Measurements from ENCODE around the gene ATPAF1.

ATPAF1 gene

DNA sequence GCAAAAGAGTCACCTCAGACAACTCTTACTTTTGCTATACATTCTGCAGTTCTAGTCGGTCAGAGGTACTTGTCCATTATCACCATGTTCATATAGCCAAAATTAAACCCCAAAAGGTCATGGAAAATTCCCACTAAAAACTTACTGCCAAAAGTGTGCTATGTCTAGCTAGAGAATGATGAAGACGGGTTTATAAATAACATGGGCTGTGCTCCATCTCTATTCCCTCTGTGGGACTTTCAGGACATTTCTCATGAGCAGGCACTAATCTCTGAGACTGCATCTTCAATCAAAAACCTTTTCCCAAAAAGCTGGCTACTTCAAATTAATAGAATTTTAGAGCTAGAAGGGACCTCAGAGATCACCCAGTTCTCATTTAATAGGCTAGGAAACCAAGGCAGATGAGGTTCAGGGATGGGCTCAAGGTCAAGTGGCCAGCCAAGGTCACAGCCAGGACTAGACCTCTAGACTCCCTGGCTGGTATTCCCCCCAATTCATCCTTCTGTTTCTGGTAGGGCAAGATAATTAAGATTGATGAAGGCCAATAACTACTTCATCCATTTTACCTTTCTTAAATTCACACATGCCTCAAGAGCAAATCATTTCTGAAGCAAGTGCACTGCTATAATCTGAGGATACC is 30.6 kb downstream of the ATPAF1 start:
- Histone ChIP-seq H3K9me3 (ENCODE audit: control insufficient read depth, insufficient read depth, low read length) (no peaks in the 10 kb centered on the region), H3K4me1 (ENCODE audit: control insufficient read depth, insufficient read depth, low read length) (no peaks in the 10 kb centered on the region), H3K36me3 (ENCODE audit: control insufficient read depth, insufficient read depth, low read length) (peaks cover 3% of the 10 kb centered on the region; the same call in 1 of the 2 replicates), H3K27me3 (ENCODE audit: control insufficient read depth, insufficient read depth, low read length) (no peaks in the 10 kb centered on the region), H3K4me3 (ENCODE audit: low read length) (no peak overlapping the region), H3K27ac (ENCODE audit: low read length) (no peak overlapping the region)
- no peak for DNase-seq (ENCODE audit: low read depth, low spot score)
- WGBS (ENCODE audit: insufficient coverage, insufficient read length): no CpG with 5 or more reads among the region's 2 CpGs

DNA sequence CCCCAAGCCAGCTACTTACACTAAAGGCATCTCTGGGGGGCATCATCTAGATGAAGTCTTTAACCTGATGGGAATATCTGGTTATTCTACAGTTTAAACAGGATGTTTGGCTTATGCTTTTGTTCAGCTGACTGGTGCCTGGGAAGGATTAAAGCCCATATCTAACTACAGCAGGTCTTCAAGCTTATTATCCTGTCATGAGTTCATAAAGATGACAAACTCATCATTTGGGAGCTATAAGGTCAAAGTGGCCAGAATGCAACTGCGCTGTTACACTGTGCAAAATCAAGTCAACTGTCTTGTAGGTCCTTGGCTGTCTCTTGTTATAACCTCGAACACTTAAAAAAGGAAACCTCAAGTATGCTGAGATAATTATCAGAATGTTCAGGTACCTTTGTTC is 33.0 kb downstream of the ATPAF1 start:
- Histone ChIP-seq H3K36me3 (ENCODE audit: control insufficient read depth, insufficient read depth, low read length) (peaks cover 3% of the 10 kb centered on the region; the same call in 1 of the 2 replicates), H3K27me3 (ENCODE audit: control insufficient read depth, insufficient read depth, low read length) (no peaks in the 10 kb centered on the region), H3K4me1 (ENCODE audit: control insufficient read depth, insufficient read depth, low read length) (no peaks in the 10 kb centered on the region), H3K27ac (ENCODE audit: low read length) (no peak overlapping the region), H3K9me3 (ENCODE audit: control insufficient read depth, insufficient read depth, low read length) (no peaks in the 10 kb centered on the region), H3K4me3 (ENCODE audit: low read length) (no peak overlapping the region)
- DNase-seq (ENCODE audit: low read depth, low spot score): no peak
- no CpG with 5 or more reads among the region's 2 CpGs for WGBS (ENCODE audit: insufficient coverage, insufficient read length)

DNA sequence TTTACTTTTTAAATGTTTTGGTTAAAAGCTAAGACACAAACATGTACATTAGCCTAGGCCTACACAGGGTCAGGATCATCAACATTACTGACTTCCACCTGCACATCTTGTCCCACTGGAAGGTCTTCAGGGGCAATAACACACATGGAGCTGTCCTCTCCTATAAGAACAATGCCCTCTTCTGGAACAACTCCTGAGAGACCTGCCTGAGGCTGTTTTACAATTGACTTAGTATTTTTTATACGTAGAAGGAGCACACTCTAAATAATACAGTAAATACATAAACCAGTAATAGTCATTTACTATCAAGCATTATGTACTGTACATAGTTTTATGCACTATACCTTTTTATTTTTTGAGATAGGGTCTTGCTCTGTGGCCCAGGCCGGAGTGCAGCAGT is 37.4 kb downstream of the ATPAF1 start:
- H3K9me3 ChIP-seq (ENCODE audit: control insufficient read depth, insufficient read depth, low read length): no peaks in the 10 kb centered on the region
- H3K27me3 ChIP-seq (ENCODE audit: control insufficient read depth, insufficient read depth, low read length): no peaks in the 10 kb centered on the region
- no peaks in the 10 kb centered on the region for H3K4me1 ChIP-seq (ENCODE audit: control insufficient read depth, insufficient read depth, low read length)
- no peak overlapping the region for H3K27ac ChIP-seq (ENCODE audit: low read length)
- no peak for DNase-seq (ENCODE audit: low read depth, low spot score)
- H3K4me3 ChIP-seq (ENCODE audit: low read length): no peak overlapping the region
- H3K36me3 ChIP-seq (ENCODE audit: control insufficient read depth, insufficient read depth, low read length): peaks cover 3% of the 10 kb centered on the region; the same call in 1 of the 2 replicates
- WGBS (ENCODE audit: insufficient coverage, insufficient read length): no CpG with 5 or more reads among the region's 2 CpGs

DNA sequence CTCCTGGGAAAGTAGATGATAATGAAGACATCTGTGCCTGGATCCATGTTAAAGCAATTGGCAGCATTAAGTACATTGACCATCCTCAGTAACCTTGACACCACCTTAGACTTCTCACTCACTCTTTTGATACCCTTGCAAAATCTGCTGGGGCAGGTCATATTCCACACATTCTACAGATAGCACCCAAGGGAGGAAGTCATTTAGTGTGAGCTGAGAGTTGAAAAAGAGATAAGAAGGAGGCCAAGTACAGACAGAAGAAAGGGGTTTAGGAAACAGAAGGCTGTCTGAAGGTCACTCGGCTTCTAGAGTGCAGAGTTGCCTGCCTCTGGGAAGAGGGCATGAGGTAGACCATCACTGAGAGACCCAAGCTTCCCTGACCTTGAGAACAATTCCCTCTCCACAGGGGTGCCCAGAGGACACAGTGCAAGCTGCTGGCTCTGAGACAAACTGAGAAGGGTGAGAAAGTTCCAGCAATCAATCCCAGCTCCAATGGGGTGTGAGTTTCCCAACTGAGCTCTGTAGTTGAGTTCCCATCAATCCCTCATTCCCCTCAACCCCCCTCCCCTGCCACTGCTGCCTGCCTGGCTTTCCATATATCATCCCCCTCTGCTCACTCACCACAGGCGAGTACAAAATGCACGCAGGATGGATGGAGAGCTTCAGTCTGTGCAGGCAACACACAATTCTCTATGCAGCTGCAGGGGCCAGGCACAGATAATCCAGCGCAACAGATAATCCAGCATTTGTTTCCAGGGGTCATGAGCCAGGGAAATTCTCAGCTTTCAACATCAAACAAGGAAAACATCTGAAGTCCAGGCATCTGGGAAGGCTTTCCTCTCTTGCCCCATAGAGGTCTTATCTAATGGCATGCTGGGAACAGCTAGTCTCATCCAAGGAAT is 44.2 kb downstream of the ATPAF1 start:
- Histone ChIP-seq H3K4me3 (ENCODE audit: low read length) (no peak overlapping the region), H3K4me1 (ENCODE audit: control insufficient read depth, insufficient read depth, low read length) (no peaks in the 10 kb centered on the region), H3K9me3 (ENCODE audit: control insufficient read depth, insufficient read depth, low read length) (no peaks in the 10 kb centered on the region), H3K27me3 (ENCODE audit: control insufficient read depth, insufficient read depth, low read length) (no peaks in the 10 kb centered on the region), H3K36me3 (ENCODE audit: control insufficient read depth, insufficient read depth, low read length) (no peaks in the 10 kb centered on the region), H3K27ac (ENCODE audit: low read length) (no peak overlapping the region)
- no peak for DNase-seq (ENCODE audit: low read depth, low spot score)
- no CpG with 5 or more reads among the region's 4 CpGs for WGBS (ENCODE audit: insufficient coverage, insufficient read length)

DNA sequence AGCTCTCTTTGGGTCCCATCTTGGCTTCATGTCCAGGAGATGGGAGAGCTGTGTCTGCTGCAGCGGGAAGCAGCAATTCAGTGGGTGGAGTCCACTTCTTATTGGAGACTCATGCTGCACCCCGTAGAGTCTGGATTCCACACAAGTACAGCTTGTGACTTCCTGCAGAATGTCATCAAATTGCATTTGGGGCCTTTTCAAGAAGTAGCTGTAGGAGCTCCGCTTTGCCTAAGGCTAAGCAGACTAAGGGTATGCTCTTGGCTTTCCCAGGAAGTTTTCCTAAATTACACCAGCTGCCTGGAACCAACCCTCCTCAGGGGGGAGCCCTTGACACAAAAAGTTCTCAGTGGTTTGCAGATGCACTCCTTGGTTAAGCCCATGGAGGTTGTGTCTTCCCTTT is 45.8 kb downstream of the ATPAF1 start:
- H3K27ac ChIP-seq (ENCODE audit: low read length): no peak overlapping the region
- H3K4me1 ChIP-seq (ENCODE audit: control insufficient read depth, insufficient read depth, low read length): 0 out of 2 replicates have a peak, but pooled peaks cover 1% of the 10 kb centered on the region
- no peaks in the 10 kb centered on the region for H3K27me3 ChIP-seq (ENCODE audit: control insufficient read depth, insufficient read depth, low read length)
- DNase-seq (ENCODE audit: low read depth, low spot score): no peak
- H3K9me3 ChIP-seq (ENCODE audit: control insufficient read depth, insufficient read depth, low read length): no peaks in the 10 kb centered on the region
- H3K4me3 ChIP-seq (ENCODE audit: low read length): no peak overlapping the region
- WGBS (ENCODE audit: insufficient coverage, insufficient read length): no CpG with 5 or more reads among the region's 3 CpGs
- H3K36me3 ChIP-seq (ENCODE audit: control insufficient read depth, insufficient read depth, low read length): no peaks in the 10 kb centered on the region

DNA sequence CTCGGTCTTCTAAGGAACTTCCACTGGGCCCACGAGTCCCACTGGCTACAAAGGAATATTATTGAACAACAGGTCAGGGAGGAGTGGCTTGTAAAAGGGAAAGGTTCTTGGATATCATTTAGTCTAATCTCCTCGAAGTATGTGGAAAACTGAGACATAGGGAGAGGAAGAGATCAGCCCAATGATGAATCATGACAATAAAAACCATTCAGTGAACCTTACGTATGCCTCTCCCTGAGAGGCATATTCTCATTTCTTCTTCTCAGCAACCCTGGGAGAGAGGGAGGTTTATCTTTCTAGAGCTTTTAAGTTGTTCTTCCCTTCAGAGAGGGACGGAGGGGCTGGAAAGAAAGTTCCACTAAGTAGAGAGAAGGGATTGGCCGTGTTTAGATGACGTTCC is 46.2 kb downstream of the ATPAF1 start:
- DNase-seq (ENCODE audit: low read depth, low spot score): no peak
- Histone ChIP-seq H3K4me3 (ENCODE audit: low read length) (no peak overlapping the region), H3K27ac (ENCODE audit: low read length) (no peak overlapping the region), H3K4me1 (ENCODE audit: control insufficient read depth, insufficient read depth, low read length) (0 out of 2 replicates have a peak, but pooled peaks cover 1% of the 10 kb centered on the region), H3K9me3 (ENCODE audit: control insufficient read depth, insufficient read depth, low read length) (no peaks in the 10 kb centered on the region), H3K36me3 (ENCODE audit: control insufficient read depth, insufficient read depth, low read length) (no peaks in the 10 kb centered on the region), H3K27me3 (ENCODE audit: control insufficient read depth, insufficient read depth, low read length) (no peaks in the 10 kb centered on the region)
- no CpG with 5 or more reads among the region's 7 CpGs for WGBS (ENCODE audit: insufficient coverage, insufficient read length)

DNA sequence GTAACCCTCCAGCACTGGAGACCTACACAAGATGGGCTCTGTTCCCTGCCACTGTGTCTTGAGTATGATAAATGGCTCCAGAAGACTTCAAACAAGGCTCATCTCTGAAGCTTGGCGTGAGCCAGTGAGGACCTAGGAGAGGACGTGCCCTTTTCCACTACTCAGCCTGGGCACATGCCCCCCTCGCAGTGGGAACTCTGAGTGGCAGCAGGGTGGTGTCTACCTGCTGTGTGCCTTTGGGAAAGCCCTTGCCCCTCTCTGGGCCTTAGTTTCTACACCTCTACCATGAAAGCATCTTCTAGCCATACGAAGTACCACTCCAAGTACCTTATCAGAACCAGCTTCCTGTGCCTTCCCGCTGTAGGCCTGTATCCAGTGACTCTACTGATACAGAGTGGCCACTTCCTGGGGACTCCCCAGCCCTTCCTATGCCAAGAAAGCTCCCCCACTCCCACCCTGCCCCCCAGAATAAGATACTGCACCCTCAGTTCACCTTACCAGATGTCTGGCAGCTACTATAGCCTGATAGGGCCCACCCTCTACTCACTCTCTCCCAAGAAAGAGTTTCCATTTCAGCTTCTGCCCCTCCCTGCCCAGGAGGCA is 48.4 kb downstream of the ATPAF1 start:
- Histone ChIP-seq H3K36me3 (ENCODE audit: control insufficient read depth, insufficient read depth, low read length) (no peaks in the 10 kb centered on the region), H3K4me3 (ENCODE audit: low read length) (no peak overlapping the region), H3K4me1 (ENCODE audit: control insufficient read depth, insufficient read depth, low read length) (0 out of 2 replicates have a peak, but pooled peaks cover 1% of the 10 kb centered on the region), H3K27me3 (ENCODE audit: control insufficient read depth, insufficient read depth, low read length) (no peaks in the 10 kb centered on the region), H3K27ac (ENCODE audit: low read length) (no peak overlapping the region), H3K9me3 (ENCODE audit: control insufficient read depth, insufficient read depth, low read length) (no peaks in the 10 kb centered on the region)
- no CpG with 5 or more reads among the region's 5 CpGs for WGBS (ENCODE audit: insufficient coverage, insufficient read length)
- DNase-seq (ENCODE audit: low read depth, low spot score): no peak

DNA sequence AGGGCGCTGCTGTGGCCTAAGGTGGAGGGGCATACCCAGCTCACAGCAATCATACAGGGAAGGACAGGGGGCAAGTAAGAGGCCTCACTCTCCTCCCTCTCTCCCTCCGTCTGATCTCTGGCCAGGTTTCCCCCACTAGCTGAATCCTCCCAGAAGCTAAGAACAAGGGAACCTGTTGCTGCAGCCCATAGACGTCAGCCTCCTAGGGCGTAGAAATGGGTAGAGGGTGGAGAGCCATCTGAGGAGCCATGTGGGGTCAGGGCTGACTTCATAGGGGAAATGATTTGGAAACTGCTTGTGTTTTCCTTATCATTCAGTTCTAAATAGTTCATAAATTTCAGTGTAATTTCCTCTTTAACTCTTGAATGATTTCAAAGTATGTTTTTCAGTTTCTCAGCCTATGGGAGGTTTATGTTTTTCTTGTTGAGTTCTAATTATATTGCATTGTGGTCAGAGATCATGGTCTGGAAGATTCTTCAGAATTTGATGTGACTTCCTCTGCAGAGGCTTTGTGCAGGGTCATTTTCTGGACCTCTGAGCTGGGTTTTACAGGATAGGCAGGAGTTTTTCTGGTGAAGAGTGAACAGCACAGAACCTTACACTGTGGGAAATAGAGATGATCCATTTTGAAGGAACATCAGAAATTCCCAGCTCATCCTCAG is 49.3 kb downstream of the ATPAF1 start:
- WGBS (ENCODE audit: insufficient coverage, insufficient read length): no CpG with 5 or more reads among the region's 4 CpGs
- H3K4me3 ChIP-seq (ENCODE audit: low read length): no peak overlapping the region

DNA sequence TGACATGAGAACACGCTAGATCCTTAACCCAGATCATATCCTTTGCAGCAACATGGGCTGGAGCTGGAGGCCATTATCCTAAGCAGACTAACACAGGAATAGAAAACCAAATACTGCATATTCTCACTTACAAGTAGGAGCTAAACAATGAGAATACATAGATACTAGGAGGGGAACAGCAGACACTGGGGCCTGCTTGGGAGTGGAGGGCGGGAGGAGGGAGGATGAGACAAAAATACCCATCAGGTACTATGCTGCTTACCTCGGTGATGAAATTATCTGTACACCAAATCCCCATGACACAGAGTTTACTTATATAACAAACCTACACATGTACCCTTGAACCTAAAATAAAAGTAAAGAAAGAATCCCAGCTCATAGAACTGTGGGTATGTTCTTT is 50.3 kb downstream of the ATPAF1 start:
- Histone ChIP-seq H3K9me3 (ENCODE audit: control insufficient read depth, insufficient read depth, low read length) (no peaks in the 10 kb centered on the region), H3K27ac (ENCODE audit: low read length) (no peak overlapping the region), H3K36me3 (ENCODE audit: control insufficient read depth, insufficient read depth, low read length) (no peaks in the 10 kb centered on the region), H3K4me3 (ENCODE audit: low read length) (no peak overlapping the region), H3K27me3 (ENCODE audit: control insufficient read depth, insufficient read depth, low read length) (no peaks in the 10 kb centered on the region), H3K4me1 (ENCODE audit: control insufficient read depth, insufficient read depth, low read length) (peaks cover 13% of the 10 kb centered on the region)
- WGBS (ENCODE audit: insufficient coverage, insufficient read length): no CpG with 5 or more reads among the region's 3 CpGs
- no peak for DNase-seq (ENCODE audit: low read depth, low spot score)

More for the DNA sequence above, 49.3 kb downstream of the ATPAF1 start:
- Histone ChIP-seq H3K27me3 (ENCODE audit: control insufficient read depth, insufficient read depth, low read length) (no peaks in the 10 kb centered on the region), H3K4me1 (ENCODE audit: control insufficient read depth, insufficient read depth, low read length) (peaks cover 6% of the 10 kb centered on the region; the same call in 1 of the 2 replicates), H3K36me3 (ENCODE audit: control insufficient read depth, insufficient read depth, low read length) (no peaks in the 10 kb centered on the region), H3K27ac (ENCODE audit: low read length) (no peak overlapping the region), H3K9me3 (ENCODE audit: control insufficient read depth, insufficient read depth, low read length) (no peaks in the 10 kb centered on the region)
- DNase-seq (ENCODE audit: low read depth, low spot score): no peak

Measured in iPS DF 6.9 (cell line).